Stimulated activated CD8-positive, alpha-beta memory T cell treated with anti-CD3 and anti-CD28 coated beads, Interleukin-15, amount 100 ng/mL, for 4 hours (primary cell): Measurements from ENCODE around the gene OR5H6.
"Not testable (repeated sequence)": the region's sequence is repeated elsewhere in the genome, so short reads cannot be mapped to it uniquely, and the experiment has no call there.

Source experiments
- DNase-seq, 2 donors: peaks; one replicate each; pipeline ENCODE4 v3.0.0-alpha.2; 2020; ENCODE audit warnings: low read depth in 2 of 2

OR5H6 gene

DNA sequence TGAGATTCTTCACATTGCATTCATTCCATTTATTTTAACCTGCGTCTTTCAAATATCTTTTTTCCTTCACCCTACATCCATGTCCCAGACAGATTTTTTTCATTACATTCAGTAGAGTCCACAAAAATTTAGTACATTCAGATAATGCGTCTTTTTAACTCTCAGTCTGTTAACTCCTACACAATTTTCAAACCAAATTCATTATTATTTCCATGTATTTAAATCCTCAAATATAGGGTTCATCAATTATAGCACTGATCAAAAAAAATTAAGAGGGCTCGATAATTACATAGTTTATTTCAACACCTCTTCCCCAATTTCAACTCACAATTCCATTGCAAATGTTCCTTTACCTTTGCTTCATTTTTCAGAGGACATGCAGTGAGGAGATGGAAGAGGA is at the start of gene OR5H6:
OR5H6 (plus strand) TSS at position 301 of the 400 bp plus-strand sequence; CDS start at position 390, 89 bp downstream.
- DNase-seq: no peak

GRCh38 chr3:98215051-98215450 is 49.0 kb upstream of the OR5H6 start:
- no peak for DNase-seq

- no peak for DNase-seq
These were observed 40.0 kb upstream of the OR5H6 start for GRCh38 chr3:98223907-98224672.

GRCh38 chr3:98232489-98232888 is 31.6 kb upstream of the OR5H6 start:
- no peak for DNase-seq

- no peak for DNase-seq
These were observed 30.6 kb upstream of the OR5H6 start for GRCh38 chr3:98233468-98233867.

DNA sequence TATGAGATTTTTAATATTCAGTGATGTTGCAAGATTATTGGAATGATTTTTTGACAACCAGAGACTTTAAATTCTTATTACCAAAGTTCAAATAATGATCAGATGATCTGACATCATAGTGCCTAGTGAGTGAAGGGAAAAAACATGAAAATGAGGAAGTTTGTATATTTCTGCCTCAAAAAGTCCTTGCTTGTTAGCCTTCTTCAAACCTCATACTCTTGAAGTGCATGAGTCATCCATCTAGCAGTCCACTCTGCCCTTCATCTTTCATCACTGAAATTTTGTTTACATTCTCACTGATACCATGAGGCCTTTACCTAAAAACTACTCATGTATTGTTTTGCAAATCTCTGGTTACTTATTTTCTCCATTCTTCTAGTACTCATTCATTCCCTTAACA is 23.9 kb upstream of the OR5H6 start:
- DNase-seq: no peak

- DNase-seq: no peak
These were observed 21.9 kb upstream of the OR5H6 start for GRCh38 chr3:98242155-98242554.

DNA sequence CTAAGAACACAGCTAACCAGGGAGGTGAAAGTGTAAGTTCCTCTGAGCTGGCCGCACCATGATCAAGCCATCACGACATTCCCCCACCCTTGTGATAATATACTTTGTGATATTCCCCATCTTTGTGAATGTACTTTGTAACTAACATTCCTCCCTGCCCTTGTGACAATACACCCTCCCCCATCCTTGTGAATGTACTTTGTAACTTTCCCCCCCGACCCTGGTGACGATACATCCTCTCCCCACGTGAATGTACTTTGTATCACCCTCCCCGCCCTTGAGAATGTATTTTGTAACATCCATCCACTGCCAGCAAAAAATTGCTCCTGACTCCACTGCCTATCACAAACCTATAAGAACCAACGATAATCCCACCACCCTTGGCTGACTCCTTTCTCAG is 20.2 kb upstream of the OR5H6 start:
- DNase-seq: no peak

DNA sequence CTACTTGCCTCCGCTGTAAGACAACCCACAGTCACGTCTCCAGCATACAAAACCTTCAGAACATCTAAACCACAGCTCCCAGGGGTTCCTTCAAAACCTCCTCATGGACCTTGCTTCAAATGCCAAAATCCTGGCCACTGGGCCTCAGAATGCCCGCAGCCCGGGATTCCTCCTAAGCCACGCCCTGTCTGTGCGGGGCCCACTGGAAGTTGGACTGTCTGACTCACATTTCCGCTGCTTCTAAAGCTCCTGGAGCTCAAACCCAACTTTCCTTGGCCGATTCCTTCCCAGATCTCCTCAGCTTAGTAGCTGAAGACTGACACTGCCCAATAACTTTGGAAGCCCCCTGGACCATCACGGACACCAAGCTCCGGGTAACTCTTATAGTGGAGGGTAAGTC is 17.9 kb upstream of the OR5H6 start:
- no peak for DNase-seq

DNA sequence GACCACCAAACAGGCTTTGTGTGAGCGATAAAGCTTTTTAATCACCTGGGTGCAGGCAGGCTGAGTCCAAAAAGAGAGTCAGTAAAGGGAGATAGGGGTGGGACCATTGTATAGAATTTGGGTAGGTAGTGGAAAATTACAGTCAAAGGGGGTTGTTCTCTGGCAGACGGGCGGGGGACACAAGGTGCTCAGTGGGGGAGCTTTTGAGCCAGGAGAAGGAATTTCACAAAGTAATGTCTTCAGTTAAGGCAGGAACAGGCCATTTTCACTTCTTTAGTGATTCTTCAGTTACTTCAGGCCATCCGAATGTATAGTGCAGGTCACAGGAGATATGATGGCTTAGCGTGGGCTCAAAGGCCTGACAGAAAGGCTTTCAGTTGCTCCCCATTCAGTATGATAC is 8.0 kb upstream of the OR5H6 start:
- not testable (repeated sequence) for DNase-seq

DNA sequence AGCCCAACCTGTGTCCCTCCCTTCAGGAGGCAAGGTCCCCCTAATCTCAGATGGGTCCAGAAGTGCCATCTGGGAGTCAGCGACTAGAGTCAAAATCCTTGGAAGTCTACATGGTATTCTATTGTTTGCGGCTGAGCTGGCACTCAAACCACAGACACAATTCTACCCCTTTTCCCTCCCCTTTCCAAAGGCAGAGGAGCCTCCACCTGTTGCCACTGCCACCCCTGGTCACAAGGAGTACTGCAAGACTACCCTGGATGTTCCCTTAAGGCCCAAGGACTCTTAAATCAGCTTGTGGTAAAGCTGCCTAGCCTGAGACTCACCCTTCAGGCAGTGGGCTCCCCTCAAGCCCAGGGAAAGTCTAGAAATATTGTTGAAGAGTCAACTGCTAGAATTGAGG is 4.3 kb upstream of the OR5H6 start:
- no peak for DNase-seq

DNA sequence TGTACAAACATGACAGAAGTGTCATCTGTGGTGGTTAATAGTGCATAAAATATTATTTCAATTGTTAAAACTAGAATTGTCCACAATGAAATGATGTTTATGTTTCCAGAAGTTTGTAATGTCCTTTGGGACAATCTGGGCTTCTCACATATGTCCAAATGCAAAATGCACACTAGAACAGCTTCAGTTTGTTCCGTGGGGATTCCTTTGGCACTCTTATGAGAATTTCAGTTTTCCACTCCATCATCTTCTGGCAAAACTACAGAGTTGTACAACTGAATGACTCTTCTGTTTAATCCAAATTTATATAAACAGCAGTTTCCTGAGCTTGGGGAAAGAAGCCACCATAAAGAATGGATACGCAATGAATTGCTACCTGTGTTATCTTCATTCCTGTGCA is 2.0 kb upstream of the OR5H6 start:
- no peak for DNase-seq

DNA sequence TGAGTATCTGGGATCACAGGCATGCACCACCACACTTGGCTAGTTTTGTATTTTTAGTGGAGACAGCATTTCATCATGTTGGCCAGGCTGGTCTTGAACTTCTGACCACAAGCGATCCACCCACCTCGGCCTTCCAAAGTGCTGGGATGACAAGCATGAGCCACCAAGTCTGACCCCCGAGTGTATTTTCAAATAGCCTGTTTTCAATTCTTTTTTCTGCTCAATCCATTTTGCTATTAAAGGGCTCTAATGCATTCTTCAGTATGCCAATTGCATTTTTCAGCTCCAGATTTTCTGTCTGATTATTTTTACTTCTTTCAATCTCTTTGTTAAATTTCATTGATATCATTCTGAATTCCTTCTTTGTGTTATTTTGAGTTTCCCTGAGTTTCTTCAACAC is 5.8 kb downstream of the OR5H6 start:
- no peak for DNase-seq

DNA sequence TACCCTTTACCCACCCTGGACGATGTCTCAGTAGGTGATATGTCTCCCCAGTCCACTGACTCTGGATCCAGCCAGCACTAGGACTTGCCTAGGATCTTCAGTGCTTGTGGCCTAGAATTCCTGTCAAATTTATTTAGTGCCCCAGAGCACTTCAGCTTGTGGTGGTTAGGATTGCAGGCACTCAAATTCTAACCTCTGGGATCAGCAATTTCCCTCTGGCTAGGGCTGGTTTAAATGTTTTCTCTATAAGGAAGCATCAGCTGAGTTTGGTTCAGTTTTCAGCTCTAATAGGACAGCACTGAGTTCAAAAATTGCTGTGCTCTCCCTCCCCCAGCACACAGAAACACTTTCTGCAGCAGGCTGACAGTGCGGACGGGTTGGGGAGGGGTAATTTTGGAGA is 8.1 kb downstream of the OR5H6 start:
- DNase-seq: no peak

DNA sequence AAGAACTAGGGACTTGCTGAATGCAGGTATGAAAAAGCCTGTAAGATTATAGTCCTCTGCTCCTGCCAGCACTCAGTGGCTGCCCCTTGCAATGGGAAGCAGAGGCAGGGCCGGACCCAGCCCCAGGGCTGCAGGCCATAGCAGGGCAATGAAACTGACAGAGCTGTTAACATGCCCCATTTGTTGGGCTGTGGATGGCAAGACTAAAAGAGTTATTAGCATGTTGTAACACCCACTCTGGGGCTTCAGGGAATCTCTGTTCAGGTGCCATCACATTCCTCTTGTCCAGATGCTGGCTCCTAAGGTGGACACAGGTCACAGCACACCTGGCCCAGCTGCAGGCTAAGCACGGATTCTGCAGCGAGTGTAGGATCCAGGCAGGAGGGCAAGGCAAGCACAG is 10.9 kb downstream of the OR5H6 start:
- no peak for DNase-seq

DNA sequence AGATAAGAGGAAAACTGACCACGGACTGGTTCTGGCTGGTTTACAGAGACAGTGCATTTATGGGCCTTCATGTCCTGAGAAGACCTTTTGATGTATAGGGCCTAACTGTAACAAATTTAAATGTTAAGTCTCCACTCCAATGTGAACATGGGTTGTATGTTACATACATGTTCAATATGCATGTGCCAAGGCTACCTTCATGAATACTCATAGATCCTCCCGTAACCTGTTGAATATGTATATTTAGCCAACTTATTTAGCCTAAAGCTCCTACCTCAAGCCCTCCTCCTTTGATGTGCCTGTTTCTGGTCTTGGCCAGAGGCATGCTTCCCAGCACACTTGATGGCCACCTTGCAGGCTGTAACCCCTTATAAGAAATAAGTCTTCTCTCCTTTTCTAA is 18.2 kb downstream of the OR5H6 start, which contains the start of gene OR5H2:
OR5H2 (plus strand) TSS at position 301 of the 400 bp plus-strand sequence. CDS start 398 bp downstream, outside the sequence.
- no peak for DNase-seq

GRCh38 chr3:98290916-98291315 is 26.9 kb downstream of the OR5H6 start:
- no peak for DNase-seq

DNA sequence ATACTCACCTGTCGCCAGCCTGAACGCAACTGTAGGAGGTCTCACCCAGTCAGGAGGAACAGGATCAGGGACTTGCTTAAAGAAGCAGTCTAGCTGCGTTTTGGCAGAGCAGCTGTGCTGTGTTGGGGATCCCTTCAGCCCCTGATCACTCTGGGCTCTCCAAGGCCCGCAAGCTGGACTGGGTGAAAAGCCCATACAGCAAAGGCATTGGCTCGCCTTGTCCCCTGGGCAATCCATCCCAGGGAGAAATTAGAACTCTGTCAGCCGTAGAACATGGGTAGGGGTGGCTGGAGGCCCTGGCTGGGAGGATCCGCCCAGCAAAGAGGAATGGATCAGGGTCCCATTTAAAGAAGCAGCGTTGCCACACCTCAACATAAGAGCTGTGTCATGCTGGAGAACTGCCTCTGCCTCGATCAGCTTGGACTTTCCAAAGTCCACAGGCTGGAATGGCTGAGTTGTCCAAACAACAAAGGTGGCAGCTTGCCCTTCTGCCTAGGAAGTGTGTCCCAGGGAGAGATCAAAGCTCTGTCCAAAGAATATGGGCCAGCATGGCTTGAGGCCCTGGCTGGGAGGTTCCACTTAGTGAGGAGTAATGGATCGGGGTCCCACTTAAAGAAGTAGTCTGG is 27.4 kb downstream of the OR5H6 start:
- DNase-seq: no peak
